Measurements from ENCODE around the gene ANKRD63.

DNA sequence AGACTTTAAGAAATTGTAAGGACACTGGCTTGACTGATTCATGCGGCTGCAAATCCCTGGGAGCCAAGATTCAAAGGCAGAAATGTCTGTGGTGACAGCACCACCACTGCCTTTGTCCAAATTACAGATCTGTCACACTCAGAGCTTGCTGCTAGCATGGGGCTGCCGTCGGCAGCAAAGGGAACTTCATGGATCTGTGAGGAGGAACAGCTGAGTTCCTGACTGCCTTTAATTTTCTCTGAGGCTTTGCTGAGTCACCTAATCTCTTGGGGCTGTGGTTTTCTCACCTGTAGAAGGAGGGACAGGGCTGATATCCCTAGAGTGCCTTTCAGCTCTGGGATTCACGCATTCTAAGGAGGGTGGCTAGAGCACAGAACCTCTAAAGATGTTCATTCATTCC is 48.1 kb downstream of the ANKRD63 start:
- TF ChIP-seq POLR2A (IDR thresholded peaks at IDR 0.05) (no peak), POLR2AphosphoS5 (IDR thresholded peaks at IDR 0.05) (no peak), EP300 (IDR thresholded peaks at IDR 0.05) (no peak)
- TF ChIP-seq, protein P1, sequence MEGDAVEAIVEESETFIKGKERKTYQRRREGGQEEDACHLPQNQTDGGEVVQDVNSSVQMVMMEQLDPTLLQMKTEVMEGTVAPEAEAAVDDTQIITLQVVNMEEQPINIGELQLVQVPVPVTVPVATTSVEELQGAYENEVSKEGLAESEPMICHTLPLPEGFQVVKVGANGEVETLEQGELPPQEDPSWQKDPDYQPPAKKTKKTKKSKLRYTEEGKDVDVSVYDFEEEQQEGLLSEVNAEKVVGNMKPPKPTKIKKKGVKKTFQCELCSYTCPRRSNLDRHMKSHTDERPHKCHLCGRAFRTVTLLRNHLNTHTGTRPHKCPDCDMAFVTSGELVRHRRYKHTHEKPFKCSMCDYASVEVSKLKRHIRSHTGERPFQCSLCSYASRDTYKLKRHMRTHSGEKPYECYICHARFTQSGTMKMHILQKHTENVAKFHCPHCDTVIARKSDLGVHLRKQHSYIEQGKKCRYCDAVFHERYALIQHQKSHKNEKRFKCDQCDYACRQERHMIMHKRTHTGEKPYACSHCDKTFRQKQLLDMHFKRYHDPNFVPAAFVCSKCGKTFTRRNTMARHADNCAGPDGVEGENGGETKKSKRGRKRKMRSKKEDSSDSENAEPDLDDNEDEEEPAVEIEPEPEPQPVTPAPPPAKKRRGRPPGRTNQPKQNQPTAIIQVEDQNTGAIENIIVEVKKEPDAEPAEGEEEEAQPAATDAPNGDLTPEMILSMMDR (IDR thresholded peaks at IDR 0.05), result no peak

Data from gastroesophageal sphincter (tissue), 3 donors.